Thyroid gland (tissue), 4 donors: Measurements from ENCODE around the gene TFCP2.

ENCODE experiments used
- CTCF ChIP-seq, 6 experiments: fragments of 200-600 bp in 3 of 6; fragments of 450-650 bp in 3 of 6; sonication (generic) in 3 of 6; IDR thresholded peaks; one replicate each; pipeline ENCODE4 v1.5.1; 2016 to 2019; ENCODE audit warnings: antibody characterized with exemption in 6 of 6, mild to moderate bottlenecking in 2 of 6, inconsistent platforms in 1 of 6, moderate library complexity in 1 of 6
- POLR2A ChIP-seq, 2 donors: fragments of 450-650 bp; IDR thresholded peaks; one replicate each; pipeline ENCODE4 v1.6.1; 2017; ENCODE audit warnings: antibody characterized with exemption in 2 of 2, mild to moderate bottlenecking in 2 of 2, moderate library complexity in 1 of 2

- no peak for TF ChIP-seq CTCF (IDR thresholded peaks at IDR 0.05)
- no peak for TF ChIP-seq POLR2A (IDR thresholded peaks at IDR 0.05)
Measured at GRCh38 chr12:51139292-51139844, 33.6 kb downstream of the TFCP2 start.
